ENCODE results near the gene DCLRE1B. TPM values are rescaled to one million over a fixed set of nuclear protein-coding genes. Genes with fewer than 3 reads are reported as not detected.

DCLRE1B gene
- total and polyA plus RNA-seq, 9 of the 15 experiments (the other 6 are each of a cell fraction or from before 2014, with no cell fraction given) = 10.6 to 28.8 (median 17.2) TPM

- TF ChIP-seq ATF6 (CRISPR knock-in tag; IDR thresholded peaks at IDR 0.05) (no peak), ATF3 (IDR thresholded peaks at IDR 0.05) (peak; percentile 48; the same call in 1 of the 2 replicates), ATF3 (CRISPR knock-in tag; conservative IDR thresholded peaks at IDR 0.05) (peak; percentile 53; the same call in 1 of the 2 replicates), HES1 (IDR thresholded peaks at IDR 0.05; ENCODE audit: low read depth) (no peak), TOE1 (IDR thresholded peaks at IDR 0.05; ENCODE audit: borderline replicate concordance) (peak; percentile 48; the same call in 1 of the 2 replicates), TOE1 (CRISPR knock-in tag; IDR thresholded peaks at IDR 0.05; ENCODE audit: borderline replicate concordance, low read depth) (0 out of 2 replicates have a peak, but pooled peaks have one; percentile 11)
These were observed 25.5 kb downstream of the DCLRE1B start (continued) for GRCh38 chr1:113930499-113931161.

Measured in K562 (cell line).